T-helper 1 cell treated with Interleukin-12 subunit alpha and Interleukin-12 subunit beta and Interleukin-4 antibody, amounts not matched to agents 30 ng/mL and 1 ng/mL, for 36 hours (primary cell): Measurements from ENCODE around the gene NOTO. TPM values are rescaled to one million over a fixed set of nuclear protein-coding genes. Genes with fewer than 3 reads are reported as not detected.
"Not testable (repeated sequence)": the region's sequence is repeated elsewhere in the genome, so short reads cannot be mapped to it uniquely, and the experiment has no call there.

ENCODE experiments used
- intact Hi-C: fragments of 100-400 bp; cut with micrococcal nuclease; formaldehyde crosslinking; loops from one replicate; pipeline ENCODE4 v1.15.1; 2024
- total RNA-seq: library from RNA; stranded (reverse); gene quantifications from 2 replicates; pipeline ENCODE4 v1.2.3, GENCODE V29; 2022

The NOTO gene
- total RNA-seq, 1 donor from 2014 or later = not detected

DNA sequence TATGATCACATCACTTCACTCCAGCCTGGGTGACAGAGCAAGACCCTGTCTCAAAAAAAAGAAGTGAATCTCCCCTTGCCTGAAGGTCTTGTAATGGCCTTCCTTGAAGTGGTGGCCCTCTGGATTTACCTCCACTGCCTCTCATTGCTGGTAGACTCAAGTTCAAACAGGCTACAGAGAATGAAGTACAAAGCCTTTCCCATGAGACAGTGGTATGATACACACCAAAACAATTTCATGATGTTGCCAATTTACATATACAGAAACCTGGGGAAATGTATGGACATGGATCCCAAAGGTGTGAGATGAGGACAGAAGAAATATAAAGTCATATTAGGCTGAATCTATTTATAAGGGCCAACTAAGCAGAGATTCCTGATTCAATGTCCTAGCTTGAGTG, 4.8 kb upstream of the NOTO start:
- intact Hi-C loops = no loop called here

DNA sequence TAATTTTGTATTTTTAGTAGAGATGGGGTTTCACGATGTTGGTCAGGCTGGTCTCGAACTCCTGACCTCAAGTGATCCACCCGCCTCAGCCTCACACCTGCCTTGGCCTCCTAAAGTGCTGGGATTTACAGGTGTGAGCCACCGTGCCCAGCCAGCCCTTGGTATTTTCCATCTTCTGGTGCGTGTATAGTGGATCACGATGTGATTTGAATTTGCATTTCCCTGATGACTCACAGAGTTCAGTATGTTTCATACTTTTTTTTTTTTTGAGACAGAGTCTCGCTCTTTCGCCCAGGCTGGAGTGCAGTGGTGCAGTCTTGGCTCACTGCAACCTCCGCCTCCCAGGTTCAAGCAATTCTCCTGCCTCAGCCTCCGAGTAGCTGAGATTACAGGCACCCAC, 2.1 kb upstream of the NOTO start:
- intact Hi-C loops = not testable (repeated sequence)

DNA sequence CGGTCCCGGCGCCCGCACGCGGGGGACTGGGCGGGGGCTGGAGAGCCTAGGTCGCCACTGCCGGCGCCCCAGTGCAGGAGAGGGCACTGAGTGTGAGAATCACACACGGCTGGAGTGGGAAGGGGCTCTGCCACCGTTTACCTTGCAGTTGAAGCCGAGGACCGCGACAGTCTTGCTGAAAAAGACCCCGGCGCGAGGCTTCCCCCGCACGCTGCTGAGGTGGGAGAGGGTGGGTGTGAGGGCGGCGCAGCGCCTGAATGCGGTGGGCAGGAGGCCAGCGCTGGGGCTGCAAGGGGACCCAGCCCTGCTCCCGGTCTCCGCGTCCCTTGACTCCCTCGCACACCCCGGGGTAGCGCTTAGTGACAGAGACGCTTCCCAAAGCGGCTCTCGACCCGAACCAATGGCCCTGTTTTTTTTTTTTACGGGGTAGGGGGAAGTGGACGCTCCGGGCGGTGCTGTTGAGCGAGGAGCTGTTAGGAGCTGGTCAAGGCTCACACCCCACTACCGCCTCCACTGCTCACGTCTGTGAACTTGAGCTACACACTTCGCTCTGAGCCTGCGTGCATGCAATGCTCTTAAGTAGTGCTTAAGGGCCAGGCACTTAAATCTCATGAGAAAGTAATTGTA, 794 bp downstream of the NOTO start:
- intact Hi-C loops = no loop called here

DNA sequence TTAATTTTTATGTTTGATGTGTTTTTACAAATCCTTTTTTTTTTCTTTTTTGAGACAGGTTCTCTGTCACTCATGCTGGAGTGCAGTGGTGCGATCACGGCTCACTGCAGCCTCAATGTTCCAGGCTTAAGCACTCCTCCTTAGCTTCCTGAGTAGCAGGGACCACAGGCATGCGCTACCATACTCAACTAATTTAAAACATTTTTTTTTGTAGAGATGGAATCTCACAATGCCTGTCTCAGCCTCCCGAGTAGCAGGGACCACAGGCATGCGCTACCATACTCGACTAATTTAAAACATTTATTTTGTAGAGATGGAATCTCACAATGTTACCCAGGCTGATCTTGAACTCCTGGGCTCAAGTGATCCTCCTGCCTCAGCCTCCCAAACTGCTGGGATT, 3.2 kb downstream of the NOTO start:
- intact Hi-C loops = no loop called here

- intact Hi-C loops = no loop called here
These were observed 5.9 kb downstream of the NOTO start for GRCh38 chr2:73208258-73208657.

- intact Hi-C loops = loop anchor here (5.0 kb wide), 1 partner anchor 527 kb away; the partner anchor contains the start of gene TPRKB
These were observed 7.6 kb downstream of the NOTO start for GRCh38 chr2:73210019-73210418.

DNA sequence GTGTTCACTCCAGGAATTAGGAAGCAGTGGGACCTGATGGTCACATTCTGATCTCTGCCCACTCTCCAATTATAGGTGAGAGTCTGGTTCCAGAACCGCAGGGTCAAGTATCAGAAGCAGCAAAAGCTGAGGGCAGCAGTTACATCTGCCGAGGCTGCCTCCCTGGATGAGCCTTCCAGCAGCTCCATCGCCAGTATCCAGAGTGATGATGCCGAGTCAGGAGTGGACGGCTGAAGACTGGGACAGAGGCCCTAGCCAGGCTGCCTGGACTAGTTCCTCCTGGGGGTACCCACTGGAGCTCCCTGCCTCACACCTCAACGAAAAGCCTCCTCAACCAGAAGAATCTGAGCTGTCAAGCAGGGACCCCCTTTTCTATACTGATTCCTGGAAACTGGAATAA, 8.3 kb downstream of the NOTO start:
- intact Hi-C loops = loop anchor here (5.0 kb wide), 1 partner anchor 527 kb away; the partner anchor contains the start of gene TPRKB

DNA sequence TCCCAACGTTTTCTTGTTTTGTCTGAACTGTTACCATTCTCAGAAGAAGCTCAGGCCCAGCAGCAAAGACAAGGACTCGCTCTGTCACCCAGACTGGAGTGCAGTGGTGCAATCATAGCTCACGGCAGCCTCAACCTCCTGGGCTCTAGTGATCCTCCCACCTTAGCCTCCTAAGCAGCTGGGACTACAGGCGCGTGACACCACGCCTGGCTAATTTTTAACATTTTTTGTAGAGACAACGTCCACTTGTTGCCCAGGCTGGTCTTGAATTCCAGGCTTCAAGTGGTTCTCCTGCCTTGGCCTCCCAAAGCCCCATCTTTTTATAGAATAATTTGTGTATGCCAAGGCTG, 9.7 kb downstream of the NOTO start:
- intact Hi-C loops = loop anchor here (1.0 to 5.0 kb wide), 9 partner anchors 35 to 525 kb away; partner anchors contain the start of genes EXOC6B, SPR and TPRKB

GRCh38 chr2:73212448-73213176, 10.2 kb downstream of the NOTO start:
- intact Hi-C loops = loop anchor here (1.0 to 5.0 kb wide), 9 partner anchors 35 to 525 kb away; partner anchors contain the start of genes EXOC6B, SPR and TPRKB

DNA sequence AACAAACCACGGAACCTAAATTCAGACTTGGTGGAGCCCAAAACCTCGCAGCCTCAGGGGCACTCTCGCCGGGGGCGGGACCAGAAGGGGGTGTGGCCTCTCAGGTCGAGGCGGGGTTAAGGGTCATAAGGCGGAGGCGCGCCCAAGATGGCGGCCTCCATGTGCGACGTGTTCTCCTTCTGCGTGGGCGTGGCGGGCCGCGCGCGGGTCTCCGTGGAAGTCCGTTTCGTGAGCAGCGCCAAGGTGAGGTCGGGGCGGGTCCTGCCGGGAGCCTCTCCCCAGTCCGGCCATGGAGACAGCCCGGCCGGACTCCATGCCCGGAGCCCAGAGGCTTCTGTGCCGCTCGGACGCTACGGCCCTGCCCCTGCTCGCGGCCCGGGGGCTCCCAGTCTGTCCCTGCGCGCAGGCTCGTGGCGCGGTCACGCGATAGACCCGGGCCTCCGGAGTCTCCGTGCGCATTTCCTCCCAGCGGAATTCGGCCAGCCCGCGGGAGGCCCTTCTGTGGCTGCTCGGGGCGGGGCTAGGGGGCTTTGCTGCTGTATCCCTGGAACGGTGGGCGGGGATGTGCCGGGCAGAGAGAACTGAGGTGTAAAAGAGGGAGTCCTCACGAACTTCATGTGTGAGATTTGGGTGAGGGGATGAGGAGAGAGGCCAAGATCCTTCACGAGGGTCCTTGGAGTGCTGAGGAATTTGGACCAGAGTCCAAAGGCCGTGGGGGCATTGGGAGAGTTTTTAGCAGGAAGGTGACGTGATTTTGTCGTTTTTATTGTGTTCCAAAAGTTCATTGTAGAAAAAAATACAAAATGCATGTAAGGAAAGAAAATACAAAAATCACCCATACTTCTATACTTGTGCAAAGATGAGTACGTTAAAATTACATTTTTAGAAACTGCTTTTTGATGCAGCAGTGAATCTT, 12.0 kb downstream of the NOTO start, which contains the start of gene SMYD5:
TSS of gene SMYD5 (plus strand) at position 126 of the 916 bp plus-strand sequence. CDS start at position 148, 22 bp downstream.
- intact Hi-C loops = loop anchor here (1.0 to 5.0 kb wide), 8 partner anchors 19 to 523 kb away; partner anchors contain the start of genes ALMS1, EGR4, FBXO41 and PRADC1

- intact Hi-C loops = no loop called here
These were observed 12.9 kb downstream of the NOTO start for GRCh38 chr2:73215254-73215653.

DNA sequence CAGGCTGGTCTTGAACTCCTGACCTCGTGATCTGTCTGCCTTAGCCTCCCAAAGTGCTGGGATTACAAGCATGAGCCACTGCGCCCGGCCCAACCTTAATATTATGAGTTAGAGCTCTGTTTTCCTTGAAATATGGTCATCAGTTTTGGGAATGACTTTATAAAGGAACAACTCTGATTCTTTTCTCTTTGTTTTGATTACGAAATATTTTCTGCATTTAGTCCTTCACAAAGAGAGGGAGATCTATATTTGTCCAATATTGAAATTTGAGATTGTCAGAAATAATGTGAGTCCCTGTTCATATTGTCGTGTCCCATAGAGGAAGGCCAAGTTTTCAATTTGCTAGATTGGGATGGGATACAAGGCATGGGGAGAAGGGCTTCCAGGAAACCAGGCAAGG, 14.8 kb downstream of the NOTO start:
- intact Hi-C loops = no loop called here

DNA sequence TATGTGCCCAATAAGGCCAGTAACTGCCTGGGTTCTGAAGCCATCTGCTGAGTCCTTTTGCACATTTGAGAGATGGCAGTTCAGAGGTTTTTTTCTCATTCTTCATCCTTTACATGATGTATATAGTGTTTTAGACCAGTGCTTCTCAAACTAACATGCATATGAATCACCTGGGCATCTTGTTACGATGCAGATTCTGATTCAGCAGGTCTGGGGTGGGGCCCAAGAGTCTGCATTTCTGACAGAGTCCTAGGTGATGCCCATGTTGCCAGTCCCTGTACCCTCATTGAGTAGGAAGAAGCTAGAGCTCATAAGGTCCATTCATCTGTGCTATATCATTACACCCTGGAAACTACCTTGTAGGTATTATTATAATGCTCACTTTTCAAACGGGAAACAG, 15.5 kb downstream of the NOTO start:
- intact Hi-C loops = no loop called here

GRCh38 chr2:73218298-73218697, 15.9 kb downstream of the NOTO start:
- intact Hi-C loops = no loop called here

DNA sequence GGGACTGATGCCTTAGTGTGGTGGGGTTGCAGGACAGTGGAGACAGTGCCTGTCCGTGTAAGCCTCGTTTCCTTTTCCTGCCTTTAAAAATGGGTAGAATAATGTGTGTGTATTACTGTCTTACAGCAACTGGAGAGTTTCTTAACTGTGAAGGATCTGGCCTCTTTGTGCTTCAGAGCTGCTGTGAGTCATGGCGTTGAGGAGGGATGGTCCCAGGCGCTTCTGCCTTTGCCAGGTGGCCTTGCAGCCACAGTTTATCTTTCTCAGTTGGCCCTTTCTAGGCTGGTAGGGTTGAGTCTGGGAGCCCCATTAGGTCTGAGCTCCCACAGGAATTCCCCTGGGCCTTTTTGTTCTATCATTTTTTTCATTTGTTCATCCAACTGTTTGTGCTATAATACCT, 21.4 kb downstream of the NOTO start:
- intact Hi-C loops = no loop called here

- intact Hi-C loops = no loop called here
These were observed 23.4 kb downstream of the NOTO start for GRCh38 chr2:73225513-73226360.

GRCh38 chr2:73227086-73227485, 24.7 kb downstream of the NOTO start:
- intact Hi-C loops = no loop called here

DNA sequence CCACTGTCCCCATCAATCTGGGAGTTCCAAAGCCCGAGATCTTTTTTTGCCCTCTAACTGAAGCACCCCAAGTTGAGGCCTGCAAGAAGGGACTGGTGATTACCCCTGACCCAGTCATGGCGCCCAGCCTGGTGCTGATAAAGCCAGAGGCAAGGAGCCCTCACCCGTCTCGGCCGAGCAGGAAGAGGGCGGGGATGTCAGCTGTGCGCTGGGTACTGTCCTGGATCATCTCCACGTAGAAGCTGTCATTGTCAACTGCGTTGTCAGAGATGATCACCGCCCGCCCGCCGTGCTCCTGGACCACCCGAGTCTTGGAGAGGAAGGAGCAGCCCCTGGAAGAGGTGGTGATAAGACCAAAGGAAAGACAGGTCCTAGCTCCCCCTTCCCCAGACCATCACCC, 26.3 kb downstream of the NOTO start:
- intact Hi-C loops = no loop called here

- intact Hi-C loops = loop anchor here (1.0 to 10.0 kb wide), 13 partner anchors 18 to 1602 kb away; partner anchors contain the start of genes C2orf81, DGUOK, DOK1 and EGR4
These were observed 30.2 kb downstream of the NOTO start for GRCh38 chr2:73232403-73233153.
